ENCODE measurements around the gene TSEN2. TPM values are rescaled to one million over a fixed set of nuclear protein-coding genes. Genes with fewer than 3 reads are reported as not detected.

TSEN2 gene
- total RNA-seq, 1 experiment from 2014 or later: 35.5 TPM

GRCh38 chr3:12556690-12557472, 72.6 kb downstream of the TSEN2 start, which contains the start of gene MKRN2 (continued):
- TF ChIP-seq REST (IDR thresholded peaks at IDR 0.05; ENCODE audit: low read depth) (no peak), POLR2AphosphoS5 (IDR thresholded peaks at IDR 0.05; ENCODE audit: low read depth, low read length) (peak; percentile 100), EZH2phosphoT487 (IDR thresholded peaks at IDR 0.05; ENCODE audit: borderline replicate concordance) (no peak)

GRCh38 chr3:12557473-12558100, 73.3 kb downstream of the TSEN2 start:
- H3K4me1 ChIP-seq (ENCODE audit: control insufficient read depth in 1 of 2, insufficient read depth in 2 of 2, low read length in 2 of 2): peaks cover 3 to 20% of the 10 kb centered on the region in 2 experiments; a peak in 3 of 4 replicates
- ChIA-PET CTCF (no interaction called here), POLR2A (interaction anchor here (0.6 kb wide), 1 partner anchor 12 kb away, joined by 3 read pairs; no protein-coding TSS in a partner anchor), RAD21 (ENCODE audit: low non-redundant PET in 1 of 2, low total read pairs in 2 of 2, uncharacterized antibody in 2 of 2, unreplicated experiment in 2 of 2) (no interaction called here)
- H3K27me3 ChIP-seq (ENCODE audit: insufficient read depth, low read length): no peaks in the 10 kb centered on the region
- DNase-seq (ENCODE audit: low read depth, low spot score) (no peak), ATAC-seq (no peak)
- peak overlapping the region; percentile 85 for H3K4me2 ChIP-seq (ENCODE audit: low read length)
- H3K79me2 ChIP-seq (ENCODE audit: insufficient read depth, low read length): peaks cover 57% of the 10 kb centered on the region
- peak overlapping the region; percentile 77 for H3K27ac ChIP-seq (ENCODE audit: low read depth, low read length)
- no peaks in the 10 kb centered on the region for H3K9me3 ChIP-seq (ENCODE audit: control insufficient read depth in 1 of 2, insufficient read depth in 1 of 2, low read depth in 1 of 2, low read length in 2 of 2)
- no peaks in the 10 kb centered on the region for H3K9me2 ChIP-seq (ENCODE audit: insufficient read depth)
- intact Hi-C loops (cut with micrococcal nuclease): loop anchor here (5.0 kb wide), 1 partner anchor 105 kb away; the partner anchor contains the start of gene RAF1
- TF ChIP-seq JUND (IDR thresholded peaks at IDR 0.05): no peak
- 0 out of 2 replicates have a peak, but pooled peaks have one; percentile 14 for TF ChIP-seq CEBPB (IDR thresholded peaks at IDR 0.05; ENCODE audit: low read depth)
- TF ChIP-seq TCF7L2 (IDR thresholded peaks at IDR 0.05; ENCODE audit: borderline replicate concordance, extremely low read depth, insufficient read depth, insufficient read length): no peak
- H3K36me3 ChIP-seq (ENCODE audit: control insufficient read depth in 1 of 2, insufficient read depth in 2 of 2, low read length in 2 of 2): no peaks in the 10 kb centered on the region
- TSS peak; percentile 44 for BruUV-seq (replicated peaks)
- peak overlapping the region; percentile 86 to 95 for H3K4me3 ChIP-seq (replicated peaks in 1 of 2; ENCODE audit: low read depth in 1 of 2, low read length in 2 of 2)
- H4K20me1 ChIP-seq (ENCODE audit: insufficient read depth): peaks cover 6% of the 10 kb centered on the region; the same call in 1 of the 2 replicates
- H2AFZ ChIP-seq (ENCODE audit: low read depth, low read length, poor library complexity, severe bottlenecking): peak overlapping the region; percentile 25
- peak overlapping the region; percentile 95 for H3K9ac ChIP-seq (ENCODE audit: low read length)

Data from HCT116 (cell line).